NCI-H2029 treated with DMSO at 0.1 percent for 48 hours (cell line): Measurements from ENCODE around the gene YBEY.

Source experiments
- DNase-seq: peaks from one replicate; lab custom pipeline; 2025; lab: John Stamatoyannopoulos, UW

The YBEY gene

GRCh38 chr21:46328151-46328550 lies 42.0 kb downstream of the YBEY start:
- DNase-seq, result no peak

GRCh38 chr21:46329796-46330195 lies 43.7 kb downstream of the YBEY start:
- DNase-seq, result no peak

GRCh38 chr21:46334351-46335140 lies 48.4 kb downstream of the YBEY start:
- DNase-seq, result no peak

DNA sequence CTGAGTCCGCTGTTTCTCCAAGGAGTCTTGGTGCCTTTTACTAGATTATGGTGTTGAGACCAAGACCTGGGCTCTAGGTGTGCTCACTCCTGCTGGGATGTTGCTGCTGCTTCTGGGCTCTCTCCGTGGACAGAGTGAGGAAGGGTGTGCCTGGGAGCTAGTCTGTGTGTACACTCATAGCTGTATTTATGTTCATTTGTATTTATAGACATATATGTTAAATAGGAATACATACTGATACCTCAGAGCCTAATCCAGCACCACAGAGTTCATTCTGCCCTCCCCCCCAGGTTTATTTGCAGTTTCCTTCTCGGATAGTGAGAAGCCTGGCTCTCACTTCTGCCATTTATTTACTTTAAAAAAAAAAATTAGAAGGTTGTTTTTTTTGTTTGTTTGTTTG lies 50.5 kb downstream of the YBEY start:
- DNase-seq, result no peak

DNA sequence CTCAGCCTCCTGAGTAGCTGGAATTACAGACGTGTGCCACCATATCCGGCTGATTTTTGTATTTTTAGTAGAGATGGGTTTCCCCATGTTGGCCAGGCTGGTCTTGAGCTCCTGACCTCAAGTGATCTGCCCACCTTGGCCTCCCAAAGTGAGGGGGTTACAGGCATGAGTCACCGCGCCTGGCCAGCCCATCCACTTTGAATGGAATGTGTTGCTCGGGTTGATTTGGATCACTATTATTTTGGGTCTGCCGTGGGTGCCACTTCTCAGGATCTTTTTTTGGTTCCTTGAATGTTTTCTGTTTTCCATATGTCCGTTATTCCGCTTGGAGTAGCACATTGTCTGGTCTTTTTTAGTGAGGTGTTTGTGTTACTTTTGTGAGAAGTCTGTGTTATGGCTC lies 54.9 kb downstream of the YBEY start:
- no peak for DNase-seq

GRCh38 chr21:46344219-46344915 lies 58.2 kb downstream of the YBEY start:
- no peak for DNase-seq

GRCh38 chr21:46345861-46346260 lies 59.7 kb downstream of the YBEY start:
- DNase-seq, result no peak

- DNase-seq, result no peak
These were observed 60.4 kb downstream of the YBEY start for GRCh38 chr21:46346296-46347202.

DNA sequence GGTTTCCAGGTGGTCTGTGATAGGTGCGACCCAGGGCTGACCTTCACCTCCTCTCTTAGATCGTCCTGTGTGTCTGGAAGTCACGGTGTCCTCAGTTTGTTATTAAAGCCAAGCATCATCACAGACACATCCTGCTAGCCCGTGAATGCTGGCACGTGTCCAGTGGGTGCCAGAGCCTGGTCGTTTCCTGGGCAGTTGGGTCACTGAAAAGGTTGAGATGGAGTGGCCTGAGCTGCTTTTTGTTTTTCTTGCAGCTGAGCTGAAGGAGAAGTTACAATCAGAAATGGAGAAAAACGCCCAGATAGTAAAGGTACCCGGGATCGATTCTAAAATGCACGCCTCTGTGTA lies 61.0 kb downstream of the YBEY start:
- no peak for DNase-seq
